ENCODE measurements around the gene GNB1. TPM values are rescaled to one million over a fixed set of nuclear protein-coding genes. Genes with fewer than 3 reads are reported as not detected.
A peak's percentile ranks its signal among the peaks of the same experiment; 100 is the strongest.

The GNB1 gene
- total and polyA plus RNA-seq, 9 of the 15 experiments (the other 6 are each of a cell fraction or from before 2014, with no cell fraction given) = 34.3 to 388 (median 114) TPM

DNA sequence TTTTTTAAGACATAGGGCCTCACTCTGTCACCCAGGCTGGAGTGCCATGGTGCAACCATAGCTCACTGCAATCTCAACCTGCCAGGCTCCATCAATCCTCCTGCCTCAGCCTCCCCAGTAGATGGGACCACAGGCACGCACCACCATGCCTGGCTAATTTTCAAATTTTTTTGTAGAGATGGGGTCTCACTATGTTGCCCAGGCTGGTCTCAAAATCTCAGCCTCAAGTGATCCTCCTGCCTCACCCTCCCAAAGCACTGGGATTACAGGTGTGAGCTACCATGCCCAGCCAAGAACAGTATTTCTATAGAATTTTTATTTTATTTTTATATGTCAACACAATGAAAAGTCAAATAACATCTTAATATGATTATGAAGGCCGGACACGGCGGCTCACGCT lies 10.9 kb downstream of the GNB1 start:
- ATAC-seq (no peak), DNase-seq (ENCODE audit: extremely low read depth in 1 of 4, low spot score in 3 of 4) (no peak), FAIRE-seq (no peak)
- H2AFZ ChIP-seq (ENCODE audit: low read depth, low read length) = no peak overlapping the region
- peaks cover 29 to 40% of the 10 kb centered on the region in 2 experiments; a peak in 4 of 5 replicates for H3K4me1 ChIP-seq (replicated peaks in 1 of 2; ENCODE audit: control insufficient read depth in 2 of 2, insufficient read depth in 2 of 2, low read length in 2 of 2)
- no peak overlapping the region for H3K4me3 ChIP-seq
- BruUV-seq (replicated peaks) = no TSS peak
- no peak overlapping the region for H3K9ac ChIP-seq (ENCODE audit: insufficient read depth in 1 of 2, low read depth in 2 of 2, low read length in 2 of 2)
- H4K20me1 ChIP-seq (replicated peaks; ENCODE audit: control insufficient read depth, insufficient read depth, low read length) = peaks cover 73% of the 10 kb centered on the region
- WGBS (ENCODE audit: insufficient coverage, low coverage, missing lambda C conversion rate) = 89% methylated on average over 5 of the region's 5 CpGs
- POLR2A ChIA-PET = interaction anchor here (0.6 to 1.5 kb wide), 4 partner anchors 14 to 155 kb away, joined by 3 to 5 read pairs (median 4); no protein-coding TSS in a partner anchor
- TF ChIP-seq, protein P1, sequence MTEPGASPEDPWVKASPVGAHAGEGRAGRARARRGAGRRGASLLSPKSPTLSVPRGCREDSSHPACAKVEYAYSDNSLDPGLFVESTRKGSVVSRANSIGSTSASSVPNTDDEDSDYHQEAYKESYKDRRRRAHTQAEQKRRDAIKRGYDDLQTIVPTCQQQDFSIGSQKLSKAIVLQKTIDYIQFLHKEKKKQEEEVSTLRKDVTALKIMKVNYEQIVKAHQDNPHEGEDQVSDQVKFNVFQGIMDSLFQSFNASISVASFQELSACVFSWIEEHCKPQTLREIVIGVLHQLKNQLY (CRISPR knock-in tag; conservative IDR thresholded peaks at IDR 0.05) = no peak
- peak; percentile 84 for TF ChIP-seq ZNF121 (CRISPR knock-in tag; conservative IDR thresholded peaks at IDR 0.05)
- no peak overlapping the region for H3K4me2 ChIP-seq (ENCODE audit: insufficient read depth, low read length)
- no peaks in the 10 kb centered on the region for H3K9me3 ChIP-seq (replicated peaks; ENCODE audit: control insufficient read depth, insufficient read depth, low read depth, low read length)
- H3K27me3 ChIP-seq (ENCODE audit: control insufficient read depth in 2 of 2, insufficient read depth in 2 of 2, low read length in 2 of 2) = no peaks in the 10 kb centered on the region
- H3K27ac ChIP-seq (ENCODE audit: extremely low read depth, low read depth, low read length) = no peak overlapping the region
- in situ Hi-C loops (cut with MboI) (no loop called here), intact Hi-C loops (cut with micrococcal nuclease) (no loop called here)
- H3K79me2 ChIP-seq (ENCODE audit: control insufficient read depth, insufficient read depth, low read length) = peaks cover 92% of the 10 kb centered on the region
- CTCF ChIA-PET (ENCODE audit: low intra/inter-chr PET ratio) = no interaction called here
- H3K9me1 ChIP-seq (ENCODE audit: control insufficient read depth, insufficient read depth, low read length) = peaks cover 22% of the 10 kb centered on the region
- H3K36me3 ChIP-seq (ENCODE audit: control insufficient read depth, insufficient read depth, low read length) = peaks cover 47% of the 10 kb centered on the region

DNA sequence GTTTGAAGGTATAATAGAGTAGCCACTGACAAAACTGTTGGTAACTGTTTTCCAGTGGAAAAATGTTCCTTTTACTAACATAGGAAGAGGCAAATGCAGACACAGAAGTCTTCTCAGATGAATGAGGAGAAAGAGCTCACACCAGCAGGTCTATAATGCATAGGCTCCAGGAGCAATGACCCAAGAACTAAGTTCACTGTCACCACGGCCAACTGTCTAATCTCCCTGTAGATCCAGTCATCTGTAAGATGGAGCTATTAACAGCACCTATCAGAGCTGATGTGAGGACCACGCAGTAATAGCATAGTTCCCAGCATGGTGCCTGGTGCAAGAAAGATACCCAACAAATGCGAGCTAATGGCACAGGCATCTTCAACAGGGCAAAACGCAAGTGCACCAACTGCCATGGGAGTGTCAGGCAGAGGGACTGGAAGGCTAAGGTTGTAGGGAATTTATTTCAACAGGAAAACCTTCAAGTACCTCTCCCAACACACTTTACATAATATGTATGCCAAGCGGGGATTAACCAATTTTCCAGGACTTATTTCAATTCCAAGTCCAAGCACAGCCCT lies 12.9 kb downstream of the GNB1 start:
- DNase-seq (ENCODE audit: extremely low read depth in 1 of 4, low spot score in 3 of 4) (no peak), FAIRE-seq (no peak), ATAC-seq (peak; percentile 59)
- H3K27me3 ChIP-seq (ENCODE audit: control insufficient read depth in 2 of 2, insufficient read depth in 2 of 2, low read length in 2 of 2) = no peaks in the 10 kb centered on the region
- no peak overlapping the region for H3K4me2 ChIP-seq (ENCODE audit: insufficient read depth, low read length)
- H3K36me3 ChIP-seq (ENCODE audit: control insufficient read depth, insufficient read depth, low read length) = peaks cover 61% of the 10 kb centered on the region
- in situ Hi-C loops (cut with MboI) = no loop called here
- H3K9me3 ChIP-seq (replicated peaks; ENCODE audit: control insufficient read depth, insufficient read depth, low read depth, low read length) = no peaks in the 10 kb centered on the region
- WGBS (ENCODE audit: insufficient coverage, low coverage, missing lambda C conversion rate) = 52% methylated on average over 5 of the region's 5 CpGs
- peaks cover 66% of the 10 kb centered on the region for H4K20me1 ChIP-seq (replicated peaks; ENCODE audit: control insufficient read depth, insufficient read depth, low read length)
- ChIA-PET CTCF (ENCODE audit: low intra/inter-chr PET ratio) (no interaction called here), POLR2A (interaction anchor here (0.7 to 1.5 kb wide), 6 partner anchors 9 to 76 kb away, joined by 3 to 12 read pairs (median 3); no protein-coding TSS in a partner anchor)
- peaks cover 22% of the 10 kb centered on the region for H3K9me1 ChIP-seq (ENCODE audit: control insufficient read depth, insufficient read depth, low read length)
- H3K79me2 ChIP-seq (ENCODE audit: control insufficient read depth, insufficient read depth, low read length) = peaks cover 94% of the 10 kb centered on the region
- no peak overlapping the region for H3K4me3 ChIP-seq
- BruUV-seq (replicated peaks) = no TSS peak
- TF ChIP-seq, protein P2, sequence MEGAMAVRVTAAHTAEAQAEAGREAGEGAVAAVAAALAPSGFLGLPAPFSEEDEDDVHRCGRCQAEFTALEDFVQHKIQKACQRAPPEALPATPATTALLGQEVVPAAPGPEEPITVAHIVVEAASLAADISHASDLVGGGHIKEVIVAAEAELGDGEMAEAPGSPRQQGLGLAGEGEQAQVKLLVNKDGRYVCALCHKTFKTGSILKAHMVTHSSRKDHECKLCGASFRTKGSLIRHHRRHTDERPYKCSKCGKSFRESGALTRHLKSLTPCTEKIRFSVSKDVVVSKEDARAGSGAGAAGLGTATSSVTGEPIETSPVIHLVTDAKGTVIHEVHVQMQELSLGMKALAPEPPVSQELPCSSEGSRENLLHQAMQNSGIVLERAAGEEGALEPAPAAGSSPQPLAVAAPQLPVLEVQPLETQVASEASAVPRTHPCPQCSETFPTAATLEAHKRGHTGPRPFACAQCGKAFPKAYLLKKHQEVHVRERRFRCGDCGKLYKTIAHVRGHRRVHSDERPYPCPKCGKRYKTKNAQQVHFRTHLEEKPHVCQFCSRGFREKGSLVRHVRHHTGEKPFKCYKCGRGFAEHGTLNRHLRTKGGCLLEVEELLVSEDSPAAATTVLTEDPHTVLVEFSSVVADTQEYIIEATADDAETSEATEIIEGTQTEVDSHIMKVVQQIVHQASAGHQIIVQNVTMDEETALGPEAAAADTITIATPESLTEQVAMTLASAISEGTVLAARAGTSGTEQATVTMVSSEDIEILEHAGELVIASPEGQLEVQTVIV (CRISPR knock-in tag; IDR thresholded peaks at IDR 0.05; ENCODE audit: borderline replicate concordance) = no peak
- TF ChIP-seq ZFP36 (IDR thresholded peaks at IDR 0.05; ENCODE audit: low read depth, low read length, partially characterized antibody) = peak; percentile 9
- no peak overlapping the region for H2AFZ ChIP-seq (ENCODE audit: low read depth, low read length)
- H3K4me1 ChIP-seq (replicated peaks in 1 of 2; ENCODE audit: control insufficient read depth in 2 of 2, insufficient read depth in 2 of 2, low read length in 2 of 2) = peaks cover 21 to 32% of the 10 kb centered on the region in 2 experiments; a peak in 4 of 5 replicates
- intact Hi-C loops (cut with micrococcal nuclease) = no loop called here
- H3K9ac ChIP-seq (ENCODE audit: insufficient read depth in 1 of 2, low read depth in 2 of 2, low read length in 2 of 2) = no peak overlapping the region; a peak in 1 of 4 replicates
- no peak overlapping the region; the same call in 2 of the 3 replicates for H3K27ac ChIP-seq (ENCODE audit: extremely low read depth, low read depth, low read length)
